T47D (cell line): ENCODE measurements around the gene CROCC2.

Experiments used
- DNase-seq, 2 experiments: peaks; one replicate each; pipeline versions ENCODE4 v3.0.0 to v3.0.0-alpha.2; 2011 to 2012; ENCODE audit warnings: low read depth in 1 of 2, low spot score in 1 of 2
- JUND ChIP-seq: IDR thresholded peaks from 2 replicates; pipeline ENCODE4 v1.6.1; 2012; ENCODE audit warnings: low read depth
- in situ Hi-C: cut with HindIII; loops from 2 replicates; pipeline ENCODE4 v1.10.0; 2016; ENCODE audit warnings: low sequenced_read_pairs, low pct_unique_long_range_greater_than_20kb

Gene CROCC2

DNA sequence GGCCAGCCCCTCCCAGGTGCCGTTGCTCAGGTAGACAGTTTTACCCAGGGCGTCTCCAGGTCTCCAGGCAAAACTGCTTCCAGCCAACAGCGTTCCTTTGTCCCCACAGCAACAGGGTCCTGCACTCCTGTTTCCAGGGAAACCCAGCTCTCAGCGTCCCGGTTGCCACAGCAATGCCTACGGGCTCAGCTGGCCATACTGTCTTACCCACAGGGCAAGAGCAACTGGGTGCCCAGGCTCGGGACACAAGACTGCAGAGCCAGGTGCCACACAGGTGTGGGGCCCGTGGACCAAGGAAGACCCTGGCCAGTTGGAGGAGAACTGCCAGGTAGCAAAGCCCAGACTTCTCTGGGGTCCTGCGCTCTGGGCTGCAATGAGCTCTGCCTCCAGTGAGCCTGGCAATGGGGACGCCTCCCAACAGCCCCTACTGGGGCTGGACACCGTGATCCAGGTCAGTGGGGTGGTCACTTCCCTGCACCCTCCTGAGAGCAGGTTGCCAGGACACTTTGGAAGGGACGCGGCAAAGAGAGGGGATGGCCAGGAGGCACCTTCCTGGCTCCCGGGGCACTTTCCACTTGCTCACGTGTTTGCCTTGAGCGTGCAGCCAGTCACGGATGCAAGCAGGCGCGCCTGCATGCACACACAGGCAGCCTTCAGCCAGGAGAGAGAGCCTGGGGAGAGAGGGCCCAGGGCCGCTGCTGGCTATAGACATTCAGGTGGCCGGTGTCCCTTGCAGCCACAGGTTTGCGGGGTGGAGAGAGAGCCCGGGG is at the start of gene CROCC2:
Gene CROCC2 (plus strand): TSS at position 196 of the 770 bp plus-strand sequence. CDS start 178 bp downstream, at position 374.
- in situ Hi-C loops, result no loop called here
- DNase-seq, result no peak
- TF ChIP-seq JUND, result no peak

DNA sequence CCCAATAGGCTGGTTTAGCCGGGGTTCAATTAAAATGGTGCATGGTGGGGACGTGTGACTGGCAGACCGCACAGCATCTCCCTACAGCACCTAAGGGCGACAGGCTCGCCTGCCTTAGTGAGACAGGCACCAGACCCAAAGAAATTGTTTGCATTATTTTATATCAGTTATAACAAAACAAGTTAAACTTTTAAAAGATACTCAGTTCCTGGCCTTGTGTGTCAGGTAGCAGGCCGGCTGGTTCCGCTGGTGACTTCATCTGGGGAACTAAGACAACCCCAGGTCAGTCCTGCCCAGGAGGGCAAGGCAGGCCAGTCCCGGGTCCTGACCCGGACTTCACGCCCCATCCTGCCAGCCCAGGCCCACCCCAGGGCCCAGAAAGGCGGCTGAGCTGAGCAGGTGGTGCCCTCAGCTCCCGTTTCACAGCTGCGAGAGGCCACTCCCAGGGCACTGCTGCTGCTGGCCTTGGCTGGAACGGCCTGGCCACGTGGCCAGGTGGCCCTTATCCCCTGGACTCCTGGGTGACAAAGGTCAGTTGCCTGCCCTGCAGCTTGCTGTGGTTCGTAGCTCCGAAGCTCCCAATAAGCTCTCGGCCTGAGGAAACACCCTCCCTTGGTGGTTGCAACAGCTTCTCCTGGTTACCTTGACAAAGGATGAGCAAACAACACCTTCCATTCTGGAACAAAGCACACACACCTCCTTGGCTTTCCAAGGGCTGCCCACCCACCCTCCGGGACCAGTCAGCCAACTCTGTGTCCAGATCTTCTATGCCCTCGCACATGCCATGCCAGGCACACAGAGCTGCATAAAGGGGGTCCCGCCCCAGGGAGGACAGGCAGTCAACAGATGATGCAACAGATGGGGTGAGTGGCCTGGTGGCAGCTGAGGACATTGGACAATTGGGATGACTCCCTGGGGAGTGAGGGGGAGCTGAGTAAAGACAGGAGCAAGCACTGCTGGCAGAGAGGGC is 48.8 kb upstream of the CROCC2 start:
- DNase-seq, result no peak
- no peak for TF ChIP-seq JUND
- in situ Hi-C loops, result no loop called here

DNA sequence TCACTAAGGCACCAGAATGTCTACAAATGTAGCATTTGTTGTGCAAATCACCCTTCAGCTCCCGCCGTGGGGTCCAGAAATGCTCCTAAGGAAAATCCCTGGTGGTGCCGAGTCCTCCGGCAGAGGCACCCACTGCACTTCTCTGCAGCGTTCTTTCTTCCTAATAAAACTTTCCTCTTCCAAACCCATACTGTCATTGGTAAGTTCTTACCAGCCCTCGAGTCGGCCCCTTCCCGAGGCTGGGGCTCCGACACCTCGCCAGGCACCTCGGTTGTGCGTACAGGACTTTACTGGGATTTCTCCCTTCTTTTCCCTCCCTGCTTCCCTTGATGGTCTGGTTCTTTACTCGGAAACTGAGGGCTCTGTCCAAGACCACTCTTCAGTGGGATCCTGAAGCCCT is 47.8 kb upstream of the CROCC2 start:
- in situ Hi-C loops, result no loop called here
- TF ChIP-seq JUND, result no peak
- no peak for DNase-seq

DNA sequence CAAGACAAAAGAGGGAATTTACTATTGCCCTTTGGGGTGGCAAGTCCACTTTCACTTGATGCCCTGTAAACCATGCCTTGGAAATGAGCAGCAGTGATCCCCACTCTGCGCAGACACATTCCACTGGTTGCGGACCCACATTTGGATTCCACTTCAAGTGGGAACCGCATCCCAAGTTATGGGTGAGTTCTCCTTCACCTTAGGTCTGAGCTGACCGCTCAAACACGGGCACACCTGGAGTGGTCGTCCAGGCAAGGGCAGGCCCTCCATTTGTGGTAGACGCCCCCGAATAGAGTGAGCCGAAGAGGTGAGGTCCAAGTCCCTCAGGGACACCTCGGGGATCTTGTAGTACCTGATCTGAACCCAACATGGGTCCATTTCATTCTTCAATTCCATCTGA is 47.3 kb upstream of the CROCC2 start:
- no peak for DNase-seq
- in situ Hi-C loops, result no loop called here
- no peak for TF ChIP-seq JUND

DNA sequence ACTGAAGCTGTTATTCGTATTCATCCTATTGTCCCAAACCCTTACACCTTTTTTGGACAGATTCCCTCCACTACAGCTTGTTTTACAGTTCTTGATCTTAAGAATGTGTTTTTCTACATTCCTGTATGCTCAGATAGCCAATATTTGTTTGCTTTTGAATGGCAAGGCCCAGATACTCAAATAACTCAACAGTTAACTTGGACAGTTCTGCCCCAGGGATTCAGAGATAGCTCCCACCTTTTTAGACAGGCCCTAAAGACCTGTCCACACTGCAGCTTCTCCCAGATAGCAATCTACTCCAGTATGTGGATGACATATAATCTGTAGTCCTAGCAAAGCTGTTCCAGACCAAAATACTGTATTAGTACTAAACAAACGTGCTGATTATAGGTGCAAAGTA is 44.6 kb upstream of the CROCC2 start:
- peak in 1 of 2 experiments; percentile 17 for DNase-seq
- in situ Hi-C loops, result no loop called here

DNA sequence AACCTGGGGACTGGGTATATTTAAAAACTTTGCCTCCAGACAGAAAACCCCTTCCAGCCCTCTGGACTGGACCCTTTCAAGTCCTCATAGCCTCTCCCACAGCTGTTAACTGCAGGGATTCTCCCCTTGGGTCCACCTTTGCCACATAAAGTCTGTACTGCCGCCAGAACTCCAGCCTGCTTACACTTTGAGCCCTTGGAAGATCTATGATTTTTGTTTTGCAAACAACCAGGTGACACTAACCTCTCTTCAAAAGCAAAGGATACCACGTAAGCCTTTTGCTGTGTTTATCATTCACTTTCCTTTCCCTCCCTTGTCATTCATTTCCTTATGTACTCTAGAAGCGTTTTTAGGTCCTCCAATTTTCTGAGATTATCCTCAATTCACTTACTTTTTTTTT is 41.7 kb upstream of the CROCC2 start:
- DNase-seq, result no peak
- TF ChIP-seq JUND, result no peak
- in situ Hi-C loops, result no loop called here

More for the DNA sequence above, 44.6 kb upstream of the CROCC2 start:
- TF ChIP-seq JUND, result no peak

DNA sequence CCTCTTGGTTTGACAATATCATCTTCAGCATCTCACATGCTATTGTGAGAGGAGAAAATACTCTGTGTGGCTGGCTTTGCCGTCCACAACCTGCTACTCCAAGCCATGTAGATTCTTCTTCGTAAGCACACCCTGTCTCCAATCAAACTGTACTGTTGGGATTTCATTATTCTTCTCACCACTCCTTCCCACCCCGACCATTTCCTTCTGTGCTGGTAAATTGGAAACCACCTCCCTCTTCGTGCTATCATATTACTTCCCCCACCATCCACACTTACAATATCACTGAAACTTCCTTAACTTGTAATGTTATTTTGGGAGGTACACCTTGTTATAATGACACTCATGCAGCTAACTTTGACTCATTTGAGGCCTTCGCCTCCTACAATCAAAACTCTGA is 40.7 kb upstream of the CROCC2 start:
- in situ Hi-C loops, result no loop called here
- no peak for TF ChIP-seq JUND
- no peak for DNase-seq

DNA sequence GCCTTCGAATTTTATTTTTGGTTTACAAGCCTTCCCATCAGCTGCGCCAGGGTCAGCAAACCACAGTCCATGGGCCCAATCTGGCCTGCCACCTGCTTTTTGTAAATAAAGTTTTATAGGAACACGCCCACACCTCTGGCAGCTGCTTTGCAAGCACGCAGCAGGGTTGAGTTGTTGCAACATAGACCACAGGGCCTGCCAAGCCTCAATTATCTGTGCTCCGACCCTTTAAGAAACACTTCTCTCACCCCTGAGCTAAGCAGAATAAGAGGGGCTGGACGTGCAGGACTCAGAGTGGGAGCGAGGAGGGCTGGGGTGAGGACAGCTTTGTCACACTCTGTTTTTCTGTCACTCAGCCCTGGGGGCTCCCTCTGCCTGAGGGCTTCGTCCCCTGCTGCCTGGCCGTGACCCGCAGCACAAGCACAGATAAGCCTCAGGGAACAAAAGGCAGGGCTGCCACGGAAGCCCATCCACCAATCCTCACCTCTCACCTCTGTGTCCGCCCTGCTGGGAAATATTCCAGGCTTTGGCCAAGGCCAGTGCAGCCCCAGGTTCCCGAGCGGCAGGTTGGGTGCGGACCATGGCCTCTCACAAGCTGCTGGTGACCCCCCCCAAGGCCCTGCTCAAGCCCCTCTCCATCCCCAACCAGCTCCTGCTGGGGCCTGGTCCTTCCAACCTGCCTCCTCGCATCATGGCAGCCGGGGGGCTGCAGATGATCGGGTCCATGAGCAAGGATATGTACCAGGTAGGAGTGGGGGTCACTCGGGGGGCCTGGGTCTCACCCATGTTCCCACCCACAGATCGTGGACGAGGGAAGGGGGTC is 37.6 kb upstream of the CROCC2 start, which contains the start of gene AGXT:
Gene AGXT (plus strand): TSS at position 539 of the 823 bp plus-strand sequence. CDS start 42 bp downstream, at position 581.
- in situ Hi-C loops, result no loop called here
- DNase-seq, result no peak
- TF ChIP-seq JUND, result no peak

DNA sequence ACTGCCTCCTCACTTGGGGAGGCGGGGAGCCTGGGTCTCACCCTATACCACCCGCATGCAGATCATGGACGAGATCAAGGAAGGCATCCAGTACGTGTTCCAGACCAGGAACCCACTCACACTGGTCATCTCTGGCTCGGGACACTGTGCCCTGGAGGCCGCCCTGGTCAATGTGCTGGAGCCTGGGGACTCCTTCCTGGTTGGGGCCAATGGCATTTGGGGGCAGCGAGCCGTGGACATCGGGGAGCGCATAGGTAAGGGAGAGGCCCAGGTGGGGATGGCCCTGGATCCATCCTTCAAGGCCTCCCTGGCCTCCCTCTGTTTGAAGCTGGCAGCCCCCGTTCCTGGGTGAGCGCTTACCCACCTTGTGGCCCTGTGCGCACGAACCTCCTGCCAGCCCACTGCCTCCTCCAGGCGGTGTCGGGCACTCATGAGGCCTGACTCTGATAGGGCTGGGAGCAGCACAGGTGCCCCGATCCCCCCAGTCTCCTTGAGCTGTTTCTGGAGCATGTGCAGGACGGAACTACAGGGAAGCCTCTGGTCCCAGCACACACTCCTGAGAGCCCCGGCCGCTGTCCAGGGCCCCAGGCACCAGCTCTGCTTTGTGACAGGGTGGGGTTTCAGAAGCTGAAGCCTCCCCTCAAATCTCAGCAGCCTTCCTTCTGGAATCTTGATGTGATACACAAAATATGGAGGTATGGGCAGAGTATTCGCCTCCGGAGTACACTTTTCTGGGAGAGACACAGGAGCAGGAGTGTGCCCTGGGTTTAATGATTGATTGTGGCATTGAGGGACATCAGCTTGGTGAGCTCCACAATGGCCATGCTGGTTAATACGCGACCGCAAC is 36.8 kb upstream of the CROCC2 start:
- in situ Hi-C loops, result no loop called here
- no peak for DNase-seq
- no peak for TF ChIP-seq JUND

DNA sequence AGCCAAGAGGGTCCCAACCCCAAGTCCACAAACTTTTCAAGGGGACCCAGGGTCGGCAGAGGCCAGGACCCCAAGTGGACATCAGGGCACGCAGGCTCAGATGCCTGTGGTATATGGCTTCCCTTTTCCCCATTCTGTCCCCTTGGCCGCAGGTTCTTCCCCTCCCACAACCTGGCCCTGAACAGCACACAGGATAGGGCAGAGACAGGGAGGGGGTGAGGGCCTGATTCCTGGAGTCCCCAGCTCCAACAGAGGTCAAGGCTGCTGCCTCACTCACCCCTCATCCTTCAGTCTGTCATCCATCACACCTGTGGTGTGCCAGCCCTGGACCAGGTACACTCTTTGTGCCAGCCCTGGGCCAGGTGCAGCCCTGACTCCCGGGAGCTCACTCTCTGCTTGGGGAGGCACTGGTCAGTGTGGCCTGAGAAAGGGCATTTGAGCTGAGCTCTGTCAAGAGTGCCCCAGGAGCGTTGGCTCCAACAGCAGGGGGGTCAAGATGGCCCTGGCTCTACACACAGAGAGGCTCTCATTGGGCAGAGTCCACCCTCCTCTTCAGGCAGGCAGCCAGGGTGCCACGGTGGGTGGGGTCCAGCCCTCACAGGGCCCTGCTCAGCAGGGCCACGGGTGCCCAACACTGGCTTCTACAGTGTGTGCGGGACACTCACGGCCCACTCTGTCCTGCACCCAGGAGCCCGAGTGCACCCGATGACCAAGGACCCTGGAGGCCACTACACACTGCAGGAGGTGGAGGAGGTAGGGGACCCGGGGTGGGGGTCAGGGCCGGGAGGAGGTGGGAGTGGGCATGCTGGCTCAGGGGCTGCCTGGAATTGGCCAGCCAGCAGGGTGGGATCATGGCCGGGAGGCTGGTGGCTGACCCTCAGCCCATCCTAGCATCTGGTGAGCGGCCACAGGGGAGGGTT is 35.9 kb upstream of the CROCC2 start:
- no peak for DNase-seq
- in situ Hi-C loops, result no loop called here
- no peak for TF ChIP-seq JUND
